PC-9 (cell line): ENCODE data around the gene ARNT2. TPM values are rescaled to one million over a fixed set of nuclear protein-coding genes. Genes with fewer than 3 reads are reported as not detected.

Experiments used
- BruUV-seq: library from RNA; stranded (reverse); fragments of 400-500 nt; replicated peaks from 2 replicates; lab custom pipeline; 2021; lab: Mats Ljungman, UMichigan
- CTCF ChIA-PET: fragments of 300-600 bp; sonication (Branson Sonifier 250); formaldehyde crosslinking; loops from one replicate; lab custom pipeline; 2022; ENCODE audit warnings: antibody characterized with exemption; lab: Charles Lee
- POLR2A ChIA-PET: fragments of 300-600 bp; sonication (Branson Sonifier 250); formaldehyde crosslinking; loops from one replicate; lab custom pipeline; 2022; ENCODE audit warnings: antibody characterized with exemption; ENCODE audit not compliant: unreplicated experiment; lab: Charles Lee
- DNase-seq, 2 experiments: peaks; one replicate each; pipeline versions ENCODE4 v3.0.0 to v3.0.0-alpha.2; 2015 to 2022; ENCODE audit warnings: mixed read lengths in 1 of 2
- H2AFZ ChIP-seq: fragments of 200-600 bp; sonication (generic); 2 replicates; pipeline ENCODE4 v1.8.1; 2017; ENCODE audit warnings: antibody characterized with exemption
- H3F3A ChIP-seq: fragments of 200-600 bp; sonication (generic); 2 replicates; pipeline ENCODE4 v1.8.1; 2017; ENCODE audit warnings: antibody characterized with exemption, mild to moderate bottlenecking, low read depth; ENCODE audit not compliant: insufficient read depth
- H3K27ac ChIP-seq: fragments of 200-600 bp; sonication (generic); 2 replicates; pipeline ENCODE4 v1.6.1; 2016; ENCODE audit warnings: mixed run types
- H3K27me3 ChIP-seq: fragments of 200-600 bp; sonication (generic); 2 replicates; pipeline ENCODE4 v1.6.1; 2016; ENCODE audit warnings: low read depth, mixed run types; ENCODE audit not compliant: insufficient read depth
- H3K36me3 ChIP-seq: fragments of 200-600 bp; sonication (generic); 2 replicates; pipeline ENCODE4 v1.6.1; 2016; ENCODE audit warnings: low read depth, mixed run types
- H3K4me1 ChIP-seq: fragments of 200-600 bp; sonication (generic); replicated peaks from 2 replicates; pipeline ENCODE4 v1.6.1; 2016; ENCODE audit warnings: mixed run types; ENCODE audit not compliant: insufficient read depth
- H3K4me2 ChIP-seq: fragments of 200-600 bp; sonication (generic); 2 replicates; pipeline ENCODE4 v1.6.1; 2017; ENCODE audit warnings: mixed run types
- H3K4me3 ChIP-seq: fragments of 200-600 bp; sonication (generic); 2 replicates; pipeline ENCODE4 v1.6.1; 2016; ENCODE audit warnings: mixed run types
- H3K79me2 ChIP-seq: fragments of 200-600 bp; sonication (generic); 2 replicates; pipeline ENCODE4 v1.6.1; 2017; ENCODE audit warnings: low read depth, mixed run types
- H3K9me2 ChIP-seq: fragments of 200-600 bp; sonication (generic); 2 replicates; pipeline ENCODE4 v1.8.1; 2017; ENCODE audit warnings: mild to moderate bottlenecking; ENCODE audit not compliant: insufficient read depth
- H3K9me3 ChIP-seq: fragments of 200-600 bp; sonication (generic); 2 replicates; pipeline ENCODE4 v1.8.1; 2016; ENCODE audit warnings: low read depth; ENCODE audit not compliant: insufficient read depth
- H4K20me1 ChIP-seq: fragments of 200-600 bp; sonication (generic); 2 replicates; pipeline ENCODE4 v1.8.1; 2017; ENCODE audit not compliant: insufficient read depth
- CTCF ChIP-seq: fragments of 200-600 bp; sonication (generic); conservative IDR thresholded peaks from 2 replicates; pipeline ENCODE4 v1.6.1; 2017; ENCODE audit warnings: mixed run types, antibody characterized with exemption, mild to moderate bottlenecking, moderate library complexity
- EZH2 ChIP-seq: fragments of 200-600 bp; sonication (generic); IDR thresholded peaks from 2 replicates; pipeline ENCODE4 v1.8.0; 2017; ENCODE audit warnings: antibody characterized with exemption, low read depth
- intact Hi-C: fragments of 100-400 bp; cut with micrococcal nuclease; formaldehyde crosslinking; loops from one replicate; pipeline ENCODE4 v1.10.0; 2022; ENCODE audit not compliant: unreplicated experiment
- total RNA-seq: library from RNA; stranded (reverse); gene quantifications from 2 replicates; pipeline ENCODE4 v1.2.3, GENCODE V29; 2021

The ARNT2 gene
- total RNA-seq, 1 experiment from 2014 or later, result 4.3 TPM

DNA sequence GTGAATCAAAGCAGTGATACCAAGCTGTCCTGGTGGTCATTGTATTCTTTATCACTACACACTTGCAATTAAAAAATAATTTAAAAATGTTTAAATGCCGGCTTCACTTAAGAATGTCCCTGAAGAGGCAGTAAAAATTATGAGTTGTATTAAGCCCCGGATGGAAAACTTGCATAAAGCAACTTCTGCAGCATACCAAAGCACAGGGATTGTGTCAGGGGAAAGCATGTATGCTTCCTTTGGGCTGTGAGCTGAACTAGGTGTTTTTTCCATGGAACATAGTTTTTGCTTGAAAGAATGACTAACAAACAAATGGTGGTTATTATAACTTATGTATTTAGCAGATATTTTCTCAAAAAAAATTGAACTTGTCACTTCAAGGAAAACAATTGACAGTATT lies 143.1 kb downstream of the ARNT2 start:
- Histone ChIP-seq H3K4me3 (no peak overlapping the region), H3K36me3 (no peaks in the 10 kb centered on the region), H3K27ac (no peak overlapping the region), H3K9me3 (peaks cover 5% of the 10 kb centered on the region; the same call in 1 of the 2 replicates), H3K4me1 (peaks cover 18% of the 10 kb centered on the region), H4K20me1 (no peaks in the 10 kb centered on the region), H3K27me3 (no peaks in the 10 kb centered on the region), H3K9me2 (no peaks in the 10 kb centered on the region), H3K4me2 (no peak overlapping the region), H3K79me2 (no peaks in the 10 kb centered on the region), H2AFZ (no peak overlapping the region), H3F3A (no peaks in the 10 kb centered on the region)
- BruUV-seq, result no TSS peak
- intact Hi-C loops, result loop anchor here (10.0 kb wide), 1 partner anchor 1598 kb away; no protein-coding TSS in a partner anchor
- ChIA-PET POLR2A (no interaction called here), CTCF (no interaction called here)
- TF ChIP-seq CTCF, result no peak
- no peak for TF ChIP-seq EZH2
- no peak for DNase-seq

GRCh38 chr15:80549191-80549590 lies 145.0 kb downstream of the ARNT2 start:
- no peak for TF ChIP-seq EZH2
- TF ChIP-seq CTCF, result no peak
- ChIA-PET CTCF (interaction anchor here (1.0 kb wide), 1 partner anchor 230 kb away, joined by 4 read pairs; the partner anchor contains the start of gene CEMIP), POLR2A (interaction anchor here (0.9 kb wide), 1 partner anchor 30 kb away, joined by 3 read pairs; no protein-coding TSS in a partner anchor)
- H3K4me3 ChIP-seq, result no peak overlapping the region
- H3K79me2 ChIP-seq, result no peaks in the 10 kb centered on the region
- no peaks in the 10 kb centered on the region for H3K9me3 ChIP-seq
- intact Hi-C loops, result loop anchor here (10.0 kb wide), 1 partner anchor 1596 kb away; no protein-coding TSS in a partner anchor
- H2AFZ ChIP-seq, result no peak overlapping the region
- H3K4me2 ChIP-seq, result no peak overlapping the region
- peaks cover 18% of the 10 kb centered on the region for H3K4me1 ChIP-seq
- BruUV-seq, result no TSS peak
- H3K36me3 ChIP-seq, result no peaks in the 10 kb centered on the region
- H3K27ac ChIP-seq, result no peak overlapping the region
- H3F3A ChIP-seq, result no peaks in the 10 kb centered on the region
- no peaks in the 10 kb centered on the region for H3K27me3 ChIP-seq
- H3K9me2 ChIP-seq, result no peaks in the 10 kb centered on the region
- DNase-seq, result no peak
- H4K20me1 ChIP-seq, result no peaks in the 10 kb centered on the region

GRCh38 chr15:80549654-80550053 lies 145.5 kb downstream of the ARNT2 start:
- ChIA-PET CTCF (interaction anchor here (0.6 to 1.0 kb wide), 2 partner anchors 54 to 230 kb away, joined by 4 to 6 read pairs; partner anchors contain the start of gene CEMIP), POLR2A (interaction anchor here (0.9 kb wide), 1 partner anchor 29 kb away, joined by 3 read pairs; no protein-coding TSS in a partner anchor)
- Histone ChIP-seq H3K4me1 (peaks cover 18% of the 10 kb centered on the region), H3K36me3 (no peaks in the 10 kb centered on the region), H3K9me3 (no peaks in the 10 kb centered on the region), H3K4me3 (no peak overlapping the region), H2AFZ (no peak overlapping the region), H3K9me2 (no peaks in the 10 kb centered on the region), H3K27ac (no peak overlapping the region), H3K79me2 (no peaks in the 10 kb centered on the region), H3K27me3 (no peaks in the 10 kb centered on the region), H3K4me2 (0 out of 2 replicates have a peak overlapping the region, but pooled peaks have one; percentile 16), H3F3A (no peaks in the 10 kb centered on the region), H4K20me1 (no peaks in the 10 kb centered on the region)
- intact Hi-C loops, result loop anchor here (2.0 to 10.0 kb wide), 2 partner anchors 31 to 1595 kb away; no protein-coding TSS in a partner anchor
- TSS peak; percentile 58 for BruUV-seq
- DNase-seq, result no peak
- no peak for TF ChIP-seq CTCF
- TF ChIP-seq EZH2, result no peak
